Trophoblast cell (in vitro differentiated cells and primary cell): ENCODE measurements around the gene PLEKHG5.

Source experiments
- DNase-seq, 2 donors: peaks; one replicate each; pipeline ENCODE4 v3.0.0-alpha.2; 2016
- H2AFZ ChIP-seq: 2 replicates; pipeline ENCODE4 v1.6.1; 2013; ENCODE audit warnings: low read length, moderate library complexity, mild to moderate bottlenecking; ENCODE audit not compliant: insufficient read depth, poor library complexity
- H2AK5ac ChIP-seq: 2 replicates; pipeline ENCODE4 v1.6.1; 2013; ENCODE audit warnings: mild to moderate bottlenecking, low read length
- H2BK120ac ChIP-seq: 2 replicates; pipeline ENCODE4 v1.6.1; 2013; ENCODE audit warnings: low read length, mild to moderate bottlenecking, moderate library complexity; ENCODE audit not compliant: insufficient read depth, poor library complexity
- H2BK12ac ChIP-seq: 2 replicates; pipeline ENCODE4 v1.6.1; 2013; ENCODE audit warnings: mild to moderate bottlenecking, low read length, moderate library complexity
- H2BK5ac ChIP-seq: 2 replicates; pipeline ENCODE4 v1.6.1; 2013; ENCODE audit warnings: low read length, low read depth, moderate library complexity, mild to moderate bottlenecking; ENCODE audit not compliant: poor library complexity
- H3K14ac ChIP-seq: 2 replicates; pipeline ENCODE4 v1.6.1; 2013; ENCODE audit warnings: mild to moderate bottlenecking, low read length
- H3K18ac ChIP-seq: 2 replicates; pipeline ENCODE4 v1.6.1; 2013; ENCODE audit warnings: mild to moderate bottlenecking, low read length
- H3K23ac ChIP-seq: 2 replicates; pipeline ENCODE4 v1.6.1; 2013; ENCODE audit warnings: low read length
- H3K27ac ChIP-seq: 2 replicates; pipeline ENCODE4 v1.5.1; 2013; ENCODE audit warnings: low read depth, mild to moderate bottlenecking, inconsistent platforms, low read length, moderate library complexity
- H3K27me3 ChIP-seq: 2 replicates; pipeline ENCODE4 v1.6.1; 2013; ENCODE audit warnings: inconsistent platforms, mild to moderate bottlenecking, low read length, moderate library complexity; ENCODE audit not compliant: insufficient read depth
- H3K36me3 ChIP-seq, 2 experiments: 1 replicate in 1 of 2; 2 replicates in 1 of 2; pipeline ENCODE4 v1.6.1; 2013; ENCODE audit warnings: low read length in 2 of 2, mild to moderate bottlenecking in 2 of 2, moderate library complexity in 1 of 2; ENCODE audit not compliant: insufficient read depth in 2 of 2, control insufficient read depth in 1 of 2
- H3K4ac ChIP-seq: 2 replicates; pipeline ENCODE4 v1.6.1; 2013; ENCODE audit warnings: low read depth, mild to moderate bottlenecking, low read length, moderate library complexity
- H3K4me1 ChIP-seq, 2 experiments: 1 replicate in 1 of 2; 2 replicates in 1 of 2; pipeline ENCODE4 v1.6.1; 2013; ENCODE audit warnings: low read length in 2 of 2, mild to moderate bottlenecking in 2 of 2, moderate library complexity in 1 of 2; ENCODE audit not compliant: insufficient read depth in 2 of 2, control insufficient read depth in 1 of 2
- H3K4me2 ChIP-seq: 2 replicates; pipeline ENCODE4 v1.6.1; 2013; ENCODE audit warnings: inconsistent platforms, mild to moderate bottlenecking, low read length, moderate library complexity
- H3K4me3 ChIP-seq: 2 replicates; pipeline ENCODE4 v1.5.1; 2013; ENCODE audit warnings: mild to moderate bottlenecking, low read depth, low read length, inconsistent platforms
- H3K79me1 ChIP-seq: one replicate; pipeline ENCODE4 v1.6.1; 2013; ENCODE audit warnings: low read length
- H3K79me2 ChIP-seq: 2 replicates; pipeline ENCODE4 v1.6.1; 2013; ENCODE audit warnings: low read length, mild to moderate bottlenecking; ENCODE audit not compliant: control insufficient read depth, insufficient read depth, poor library complexity
- H3K9ac ChIP-seq: 2 replicates; pipeline ENCODE4 v1.6.1; 2013; ENCODE audit warnings: mild to moderate bottlenecking, low read length
- H3K9me3 ChIP-seq: 2 replicates; pipeline ENCODE4 v1.6.1; 2013; ENCODE audit warnings: low read depth, mild to moderate bottlenecking, control low read depth, inconsistent platforms, low read length; ENCODE audit not compliant: insufficient read depth
- H4K12ac ChIP-seq: 2 replicates; pipeline ENCODE4 v1.6.1; 2013; ENCODE audit warnings: low read depth, mild to moderate bottlenecking, low read length, moderate library complexity
- H4K8ac ChIP-seq: 2 replicates; pipeline ENCODE4 v1.6.1; 2013; ENCODE audit warnings: low read depth, mild to moderate bottlenecking, low read length, moderate library complexity
- H4K91ac ChIP-seq: one replicate; pipeline ENCODE4 v1.6.1; 2013; ENCODE audit warnings: low read depth, mild to moderate bottlenecking, low read length, moderate library complexity
- WGBS: extraction: QIAGEN DNeasy Blood & Tissue Kit; methylation state at CpG from one replicate; pipeline ENCODE4 v1.1.7; 2013; ENCODE audit warnings: missing lambda C conversion rate; ENCODE audit not compliant: insufficient read length, insufficient coverage; ENCODE audit errors: extremely low coverage; 5-methylcytosine and 5-hydroxymethylcytosine counted together

Gene PLEKHG5

GRCh38 chr1:6481820-6482219 is 9.6 kb downstream of the PLEKHG5 start:
- Histone ChIP-seq H3K27ac (no peak overlapping the region), H3K4me2 (no peak overlapping the region), H3K36me3 (peaks cover 22 to 26% of the 10 kb centered on the region in 2 experiments), H3K18ac (peak overlapping the region; percentile 59), H3K4me1 (peaks cover 21 to 25% of the 10 kb centered on the region in 2 experiments), H3K79me1 (peaks cover 13% of the 10 kb centered on the region), H3K79me2 (peaks cover 6% of the 10 kb centered on the region), H3K14ac (no peak overlapping the region), H3K4me3 (no peak overlapping the region), H2BK120ac (no peak overlapping the region), H4K8ac (no peak overlapping the region), H2BK12ac (no peak overlapping the region), H4K12ac (no peak overlapping the region), H2AK5ac (no peak overlapping the region), H4K91ac (no peak overlapping the region), H2BK5ac (no peak overlapping the region), H2AFZ (no peak overlapping the region), H3K23ac (no peak overlapping the region), H3K9ac (no peak overlapping the region), H3K27me3 (no peaks in the 10 kb centered on the region), H3K4ac (no peak overlapping the region), H3K9me3 (no peaks in the 10 kb centered on the region)
- WGBS, result no CpG with 5 or more reads among the region's 5 CpGs
- no peak for DNase-seq

GRCh38 chr1:6477039-6477820 is 14.2 kb downstream of the PLEKHG5 start:
- Histone ChIP-seq H3K79me2 (no peaks in the 10 kb centered on the region), H3K36me3 (peaks cover 45 to 52% of the 10 kb centered on the region in 2 experiments), H2BK120ac (no peak overlapping the region), H2AK5ac (no peak overlapping the region), H3K4me3 (no peak overlapping the region), H3K23ac (no peak overlapping the region), H3K9me3 (no peaks in the 10 kb centered on the region), H3K79me1 (no peaks in the 10 kb centered on the region), H3K4me1 (peaks cover 6 to 8% of the 10 kb centered on the region in 2 experiments), H3K9ac (no peak overlapping the region), H3K14ac (no peak overlapping the region), H3K27ac (no peak overlapping the region), H3K4me2 (no peak overlapping the region), H3K4ac (no peak overlapping the region), H4K12ac (no peak overlapping the region), H3K18ac (no peak overlapping the region), H4K91ac (no peak overlapping the region), H3K27me3 (no peaks in the 10 kb centered on the region), H4K8ac (no peak overlapping the region), H2BK12ac (no peak overlapping the region), H2BK5ac (no peak overlapping the region), H2AFZ (no peak overlapping the region)
- DNase-seq, result no peak
- WGBS, result no CpG with 5 or more reads among the region's 24 CpGs

- no peak overlapping the region for H3K23ac ChIP-seq
- H3K79me1 ChIP-seq, result no peaks in the 10 kb centered on the region
- H4K8ac ChIP-seq, result no peak overlapping the region
- H4K91ac ChIP-seq, result no peak overlapping the region
- no peak overlapping the region for H3K4me3 ChIP-seq
- no peak overlapping the region for H3K14ac ChIP-seq
- no peak overlapping the region for H2BK120ac ChIP-seq
- H2AK5ac ChIP-seq, result no peak overlapping the region
- H3K27me3 ChIP-seq, result no peaks in the 10 kb centered on the region
- H3K27ac ChIP-seq, result no peak overlapping the region
- no peaks in the 10 kb centered on the region for H3K9me3 ChIP-seq
- no peak overlapping the region for H3K4ac ChIP-seq
- no peak overlapping the region for H2BK5ac ChIP-seq
- H3K4me2 ChIP-seq, result no peak overlapping the region
- H3K36me3 ChIP-seq, result peaks cover 52 to 56% of the 10 kb centered on the region in 2 experiments
- no peaks in the 10 kb centered on the region for H3K79me2 ChIP-seq
- no peak overlapping the region for H2BK12ac ChIP-seq
- H2AFZ ChIP-seq, result no peak overlapping the region
- H4K12ac ChIP-seq, result no peak overlapping the region
- H3K9ac ChIP-seq, result no peak overlapping the region
- H3K4me1 ChIP-seq, result peaks cover 6 to 8% of the 10 kb centered on the region in 2 experiments
- no CpG with 5 or more reads among the region's 5 CpGs for WGBS
- H3K18ac ChIP-seq, result no peak overlapping the region
- no peak for DNase-seq
These were observed 15.0 kb downstream of the PLEKHG5 start for GRCh38 chr1:6476483-6476882.

- Histone ChIP-seq H2AK5ac (no peak overlapping the region), H3K27me3 (no peaks in the 10 kb centered on the region), H3K14ac (no peak overlapping the region), H3K9me3 (peaks cover 2% of the 10 kb centered on the region), H3K4me2 (no peak overlapping the region), H3K79me1 (no peaks in the 10 kb centered on the region), H3K18ac (no peak overlapping the region), H3K23ac (no peak overlapping the region), H2BK12ac (no peak overlapping the region), H3K4me1 (peaks cover 6 to 8% of the 10 kb centered on the region in 2 experiments), H3K27ac (no peak overlapping the region), H2AFZ (no peak overlapping the region), H3K9ac (no peak overlapping the region), H3K4ac (no peak overlapping the region), H3K36me3 (peaks cover 56 to 61% of the 10 kb centered on the region in 2 experiments), H4K12ac (no peak overlapping the region), H3K4me3 (no peak overlapping the region), H2BK120ac (no peak overlapping the region), H4K91ac (no peak overlapping the region), H4K8ac (no peak overlapping the region), H2BK5ac (no peak overlapping the region), H3K79me2 (no peaks in the 10 kb centered on the region)
- peak; percentile 63 to 86 for DNase-seq
- WGBS, result no CpG with 5 or more reads among the region's 33 CpGs
These were observed 15.9 kb downstream of the PLEKHG5 start for GRCh38 chr1:6475381-6476133.
